T-helper 22 cell (primary cell): ENCODE data around the gene ARHGEF10L.

Source experiments
- DNase-seq: peaks from one replicate; pipeline ENCODE4 v3.0.0-alpha.2; 2020; ENCODE audit warnings: low read depth

ARHGEF10L gene

DNA sequence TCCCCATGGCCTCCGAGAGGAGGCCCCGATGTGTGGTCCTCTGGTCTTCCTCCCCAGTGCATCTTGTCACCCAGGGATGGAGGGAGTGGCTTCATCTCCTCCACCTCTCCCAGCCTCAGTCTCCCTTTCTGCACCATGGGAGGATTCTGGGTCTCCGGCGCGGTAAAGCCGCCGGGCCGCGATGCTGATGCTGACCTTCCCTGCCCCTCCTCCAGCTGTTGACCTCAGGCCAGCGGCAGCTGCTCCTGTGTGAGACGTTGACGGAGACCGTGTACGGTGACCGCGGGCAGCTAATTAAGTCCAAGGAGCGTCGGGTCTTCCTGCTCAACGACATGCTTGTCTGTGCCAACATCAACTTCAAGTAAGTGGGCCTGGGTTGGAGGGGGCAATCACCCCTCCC is 92.6 kb downstream of the ARHGEF10L start:
- DNase-seq, result no peak

DNA sequence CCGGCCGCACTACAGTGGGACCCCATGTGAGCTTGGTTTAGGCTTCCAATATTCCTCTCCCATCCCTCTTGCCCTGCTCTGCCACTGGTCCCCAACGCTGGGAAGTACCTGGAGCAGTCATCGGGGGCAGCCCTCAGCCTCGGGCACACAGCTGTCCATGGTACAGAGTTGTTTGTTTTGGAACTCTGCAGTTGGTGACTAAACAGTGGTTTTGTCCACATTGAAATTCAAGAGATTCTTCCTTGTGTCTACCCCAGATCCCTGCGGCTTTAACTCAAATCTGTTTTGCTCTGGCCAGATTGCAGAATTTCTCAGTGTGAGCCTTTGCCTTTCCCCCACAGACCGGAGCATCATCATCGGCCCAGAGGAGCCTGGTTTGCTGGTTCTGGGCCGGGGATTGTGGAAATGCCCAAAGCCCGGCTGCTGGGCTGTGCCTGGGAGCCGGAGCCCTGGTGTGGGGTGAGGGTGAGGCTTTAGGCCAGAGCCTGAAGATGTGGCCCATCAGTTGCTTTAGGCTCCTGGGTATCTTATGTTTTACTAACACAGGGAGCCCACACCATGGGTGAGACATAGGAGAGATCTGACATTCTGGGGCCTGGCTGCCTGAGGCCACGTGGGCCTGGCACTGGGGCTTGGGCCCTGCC is 93.2 kb downstream of the ARHGEF10L start:
- DNase-seq, result no peak

DNA sequence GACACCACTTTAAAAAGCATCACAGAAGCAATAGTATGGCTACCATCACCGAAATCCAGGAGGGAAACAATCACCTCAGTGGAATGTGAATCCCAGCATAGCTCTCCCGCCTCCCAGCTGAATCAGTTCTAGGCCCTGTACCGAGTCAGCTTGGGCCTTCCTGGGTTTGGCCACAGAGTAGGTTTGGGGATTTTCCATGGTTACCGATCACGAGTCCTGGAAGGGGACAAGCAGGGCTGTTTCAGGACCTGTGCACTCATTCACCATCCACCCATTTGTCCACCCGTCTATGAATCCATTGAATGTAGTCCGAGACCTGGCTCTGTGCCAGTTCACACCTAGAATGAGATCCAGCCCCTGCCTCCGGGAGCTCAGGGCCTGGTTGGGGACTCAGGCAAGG is 94.2 kb downstream of the ARHGEF10L start:
- DNase-seq, result no peak

DNA sequence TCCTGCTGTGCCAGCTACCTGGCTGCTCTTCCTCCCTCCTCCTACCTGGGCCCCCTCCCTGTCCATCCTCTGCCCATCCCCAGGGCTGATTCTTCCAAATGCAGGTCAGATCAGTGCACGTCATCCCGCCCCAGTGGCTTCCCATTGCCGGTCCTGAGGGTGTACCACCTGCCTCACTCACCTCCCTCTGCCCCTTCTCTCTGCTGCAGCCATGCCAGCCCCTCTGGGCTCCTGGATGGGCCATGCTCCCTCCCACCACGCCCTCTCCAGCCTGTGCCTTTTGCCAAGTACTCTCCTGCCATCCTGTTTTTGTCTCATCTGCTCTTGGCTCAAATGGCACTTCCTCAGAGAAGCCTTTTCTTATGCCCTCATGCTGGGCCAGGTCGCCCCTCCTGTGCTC is 95.8 kb downstream of the ARHGEF10L start:
- DNase-seq, result no peak

DNA sequence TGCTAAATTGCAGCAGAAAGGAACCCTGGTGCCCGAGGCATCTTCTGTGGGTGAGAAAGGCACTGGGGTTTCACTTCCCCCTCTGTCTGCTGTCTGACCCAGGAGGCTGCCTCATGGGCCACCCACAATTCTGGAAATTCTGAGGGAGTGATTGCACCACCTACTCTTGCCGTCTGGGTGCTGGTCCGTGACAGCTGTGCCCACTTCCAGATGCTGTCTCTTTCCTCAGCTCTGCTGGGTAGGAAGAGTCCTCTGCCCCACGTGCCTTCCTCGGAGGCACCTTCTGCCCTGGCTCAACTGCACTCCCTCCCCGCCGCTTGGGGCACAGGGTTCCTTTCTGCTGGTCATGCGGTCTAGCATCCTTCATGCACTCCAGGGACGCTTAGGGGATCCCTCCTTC is 96.3 kb downstream of the ARHGEF10L start:
- DNase-seq, result no peak

DNA sequence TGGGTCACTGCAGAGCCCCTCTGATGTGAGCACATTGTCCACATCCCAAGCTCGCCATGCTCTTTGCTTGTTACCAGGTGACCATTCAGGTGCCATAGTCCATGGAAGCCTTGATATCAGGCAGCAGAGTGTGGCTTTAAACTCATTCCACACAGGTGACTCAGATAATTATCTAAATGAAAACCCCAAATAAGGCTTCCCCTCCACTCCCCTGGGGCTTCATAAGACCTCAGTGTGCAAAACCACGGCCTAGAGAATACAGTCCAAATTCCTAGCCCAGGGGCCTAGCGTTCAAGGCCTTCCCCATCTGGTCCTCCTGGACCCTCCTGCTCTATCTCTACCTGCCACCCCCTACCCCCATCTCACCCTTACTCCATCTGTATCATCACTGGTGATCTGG is 97.1 kb downstream of the ARHGEF10L start:
- no peak for DNase-seq

- DNase-seq, result no peak
Observed at GRCh38 chr1:17637055-17637454, 97.6 kb downstream of the ARHGEF10L start.

GRCh38 chr1:17639703-17640340 is 100.3 kb downstream of the ARHGEF10L start:
- DNase-seq, result no peak

DNA sequence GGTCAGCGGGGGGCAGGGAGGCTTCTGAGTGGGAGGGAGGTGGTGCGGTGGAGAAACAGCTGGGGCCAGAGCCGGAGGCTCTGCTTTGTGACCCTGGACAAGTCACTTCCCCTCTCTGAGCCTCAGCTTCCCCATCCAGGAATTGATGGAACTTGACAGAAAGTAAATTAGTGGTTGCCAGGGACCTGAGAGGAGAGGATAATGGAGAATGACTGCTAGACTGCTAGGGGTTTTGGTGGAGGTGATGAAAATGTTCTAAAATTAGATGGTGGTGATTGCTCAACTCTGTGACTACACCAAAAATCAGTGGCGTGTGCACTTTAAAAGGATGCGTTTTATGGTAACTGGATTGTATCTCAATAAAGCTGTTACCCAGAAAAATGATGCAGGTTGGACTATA is 100.9 kb downstream of the ARHGEF10L start:
- DNase-seq, result no peak

DNA sequence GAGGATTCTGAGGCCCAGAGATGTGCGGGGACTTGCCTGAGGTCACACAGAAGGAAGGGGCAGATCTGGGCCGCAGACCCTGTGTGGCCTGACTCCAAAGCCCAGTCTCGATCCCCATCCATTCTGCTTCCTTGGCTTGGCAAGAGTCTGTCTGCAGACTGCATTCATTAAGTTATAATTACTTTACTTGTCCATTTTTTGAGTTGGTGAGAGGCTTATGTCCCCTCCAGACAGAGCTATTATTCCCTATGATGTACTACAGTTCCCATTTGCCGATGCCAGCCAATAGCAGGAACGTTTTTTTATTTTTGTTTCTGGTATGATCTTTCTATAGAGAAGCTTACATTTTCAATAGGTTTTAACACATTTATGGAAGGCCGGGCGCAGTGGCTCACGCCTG is 101.5 kb downstream of the ARHGEF10L start:
- no peak for DNase-seq

DNA sequence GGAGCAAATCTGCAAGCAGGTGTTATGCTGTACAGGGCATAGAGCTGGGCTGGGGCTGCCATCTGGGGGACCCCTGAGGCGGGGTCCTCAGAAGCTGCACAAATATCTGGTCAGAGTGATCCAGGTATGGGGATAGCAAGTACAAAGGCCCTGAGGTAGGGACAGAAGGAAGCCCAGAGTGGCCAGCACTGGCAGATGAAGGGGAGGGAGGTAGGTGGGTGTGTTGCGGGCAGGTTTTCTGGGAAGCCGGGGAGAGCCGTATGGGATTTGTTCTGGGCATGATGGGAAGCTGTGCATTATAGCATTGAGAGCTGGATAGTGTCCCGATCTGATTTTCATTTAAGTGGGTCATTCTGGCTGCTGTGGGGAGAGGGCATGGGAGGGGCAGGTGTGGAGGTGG is 102.7 kb downstream of the ARHGEF10L start:
- no peak for DNase-seq

GRCh38 chr1:17642943-17643342 is 103.4 kb downstream of the ARHGEF10L start:
- no peak for DNase-seq

GRCh38 chr1:17643861-17644703 is 104.6 kb downstream of the ARHGEF10L start:
- no peak for DNase-seq

DNA sequence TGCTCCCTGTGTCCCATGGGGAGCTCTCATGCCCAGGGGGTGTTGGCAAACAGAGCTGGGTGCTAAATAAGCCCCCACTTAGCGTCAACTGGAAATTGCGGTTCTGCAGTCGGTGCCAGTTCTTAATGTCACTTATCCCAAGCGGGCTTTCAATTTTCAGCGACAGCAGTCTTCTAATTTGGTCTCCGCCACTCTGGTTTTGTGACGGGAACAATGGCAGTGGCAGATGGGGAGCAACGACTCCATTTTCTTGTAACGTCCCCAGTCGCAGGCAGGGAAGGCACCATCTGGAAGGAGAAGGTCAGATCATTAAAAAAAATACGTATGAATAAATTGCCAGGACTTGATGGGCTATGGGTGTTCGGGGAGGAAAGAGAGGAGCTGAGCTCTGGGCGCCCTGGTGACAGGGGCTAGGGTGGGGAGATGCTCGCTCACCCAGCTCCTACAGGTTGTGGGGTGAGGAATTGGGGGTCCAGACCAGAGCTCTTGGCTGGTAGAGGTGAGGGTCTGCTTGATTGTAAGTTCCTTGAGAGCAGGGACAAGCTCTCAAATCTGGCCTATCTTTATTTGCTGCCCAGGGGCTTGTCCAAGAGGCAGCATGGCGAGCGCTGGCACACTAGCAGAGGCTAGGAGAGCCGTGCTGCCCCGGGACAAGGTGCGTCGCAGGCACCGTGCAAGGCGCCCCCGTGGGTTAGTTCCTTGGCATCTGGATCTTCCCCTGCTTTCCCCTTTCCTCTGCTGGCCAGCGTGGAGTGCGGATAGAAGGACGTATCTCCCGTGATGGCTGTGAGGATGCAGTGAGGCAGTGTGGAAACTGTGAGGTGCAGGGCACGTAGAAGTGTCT is 105.8 kb downstream of the ARHGEF10L start:
- DNase-seq, result no peak

GRCh38 chr1:17646444-17647280 is 107.2 kb downstream of the ARHGEF10L start:
- DNase-seq, result no peak

DNA sequence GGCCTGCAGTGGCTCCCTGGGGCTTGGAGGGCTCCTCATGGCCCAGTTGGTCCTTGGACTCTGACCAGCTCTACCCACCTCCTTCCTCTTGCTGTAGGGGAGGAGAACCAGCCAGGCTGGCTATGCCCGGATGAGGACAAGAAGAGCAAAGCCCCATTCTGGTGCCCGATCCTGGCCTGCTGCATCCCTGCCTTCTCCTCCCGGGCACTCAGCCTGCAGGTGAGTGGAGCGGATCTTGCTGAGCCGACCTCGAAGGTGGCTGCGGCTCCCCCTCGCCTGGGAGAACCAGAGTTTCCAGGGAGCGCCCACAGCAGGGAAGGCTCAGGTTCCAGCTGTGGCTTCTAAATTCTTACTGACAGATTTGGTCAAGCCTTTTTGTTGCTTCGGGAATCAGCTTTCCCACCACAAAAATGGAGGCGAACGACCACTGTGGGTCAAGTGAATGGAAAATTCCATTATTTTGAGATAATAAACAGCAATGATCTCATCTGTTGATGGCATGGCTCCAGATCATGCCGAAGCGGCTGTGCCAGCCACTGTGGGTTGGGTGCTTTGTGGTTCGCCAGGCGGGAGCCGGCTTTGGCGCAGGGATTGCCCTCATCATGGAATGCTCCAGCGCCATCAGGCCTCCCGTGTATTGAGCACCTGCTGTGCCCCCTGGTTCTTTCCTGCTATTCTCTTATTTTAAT is 109.1 kb downstream of the ARHGEF10L start:
- DNase-seq, result no peak

GRCh38 chr1:17649371-17650106 is 110.0 kb downstream of the ARHGEF10L start:
- DNase-seq, result no peak

- DNase-seq, result no peak
Observed at GRCh38 chr1:17653276-17653675, 113.8 kb downstream of the ARHGEF10L start.

GRCh38 chr1:17653728-17654351 is 114.3 kb downstream of the ARHGEF10L start:
- no peak for DNase-seq

- DNase-seq, result no peak
Observed at GRCh38 chr1:17654519-17654918, 115.0 kb downstream of the ARHGEF10L start.
